Measurements from ENCODE around the gene UCN2.
A peak's percentile ranks its signal among the peaks of the same experiment; 100 is the strongest.
"Not testable (repeated sequence)": the region's sequence is repeated elsewhere in the genome, so short reads cannot be mapped to it uniquely, and the experiment has no call there.

Gene UCN2

DNA sequence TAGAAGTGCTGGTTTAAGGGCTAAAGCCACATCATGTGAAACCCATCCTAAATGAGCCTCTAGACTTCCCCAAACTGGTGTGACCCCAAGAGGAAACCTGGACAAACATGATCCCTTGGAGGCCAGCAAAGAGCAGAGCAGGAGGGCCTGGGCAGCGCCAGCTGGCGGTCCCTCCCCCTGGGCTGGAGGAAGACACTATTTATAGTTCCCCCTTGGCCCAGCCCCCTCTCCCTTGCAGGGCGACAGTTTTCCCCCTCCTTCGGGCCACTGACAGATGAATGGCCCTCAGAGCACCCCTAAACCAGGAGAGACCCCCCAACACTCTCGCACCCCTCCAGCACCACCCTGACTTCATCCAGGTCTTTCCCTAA, 2.9 kb downstream of the UCN2 start:
- DNase-seq, result no peak

GRCh38 chr3:48558493-48559134, 5.0 kb downstream of the UCN2 start:
- no peak for DNase-seq

GRCh38 chr3:48556796-48557626, 6.6 kb downstream of the UCN2 start, which contains the start of gene PFKFB4:
Gene PFKFB4 (minus strand): TSS chr3:48556803. CDS start chr3:48556777, 26 bp downstream.
- peak; percentile 100 for DNase-seq

GRCh38 chr3:48555949-48556795, 7.4 kb downstream of the UCN2 start:
- no peak for DNase-seq

- no peak for DNase-seq
These were observed 8.2 kb downstream of the UCN2 start for GRCh38 chr3:48555231-48555948.

DNA sequence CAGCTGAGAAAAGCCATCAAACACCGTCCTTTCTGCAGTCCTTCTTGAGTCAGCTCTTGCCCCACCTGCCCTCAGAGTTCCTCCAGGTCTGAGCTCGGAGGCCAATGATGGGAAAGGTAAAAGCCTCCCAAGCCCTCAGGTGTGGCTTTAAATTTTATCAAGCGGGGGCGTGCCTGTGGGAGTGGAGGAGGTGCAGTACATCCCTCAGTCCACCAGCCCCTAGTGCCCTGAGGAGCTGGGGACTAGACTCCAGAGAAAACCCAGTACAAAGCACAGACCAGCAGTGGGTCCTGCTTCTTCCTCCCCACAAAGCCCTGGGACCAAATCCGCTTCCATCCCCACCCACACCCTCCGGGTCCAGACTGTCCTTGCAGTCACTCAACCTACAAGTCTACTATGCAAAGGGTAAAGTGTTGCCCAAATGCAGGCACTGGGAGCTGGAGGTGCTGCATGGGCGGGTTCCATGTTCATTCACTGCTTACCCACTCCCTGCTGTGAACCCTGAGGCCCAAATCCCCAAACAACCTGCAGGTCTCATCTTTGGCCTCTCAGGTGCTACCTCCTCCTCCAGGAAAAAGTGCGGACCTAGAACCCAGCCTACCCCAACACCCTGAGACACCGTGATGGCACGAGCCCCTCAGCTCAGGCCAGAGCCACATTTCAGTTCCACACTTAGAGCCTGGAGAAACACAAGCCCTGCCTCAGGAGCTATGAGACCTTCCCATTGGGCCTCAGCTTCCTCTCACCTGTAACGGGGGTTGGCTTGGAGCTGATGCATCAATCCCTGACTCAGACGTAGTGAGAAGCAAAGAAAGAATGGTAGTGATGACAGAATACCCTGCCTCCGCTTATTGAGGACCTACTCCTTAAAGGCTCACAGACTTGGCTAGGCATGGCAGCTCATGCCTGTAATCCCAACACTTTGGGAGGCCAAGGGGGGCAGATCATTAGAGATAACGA, 9.4 kb downstream of the UCN2 start:
- no peak for DNase-seq

DNA sequence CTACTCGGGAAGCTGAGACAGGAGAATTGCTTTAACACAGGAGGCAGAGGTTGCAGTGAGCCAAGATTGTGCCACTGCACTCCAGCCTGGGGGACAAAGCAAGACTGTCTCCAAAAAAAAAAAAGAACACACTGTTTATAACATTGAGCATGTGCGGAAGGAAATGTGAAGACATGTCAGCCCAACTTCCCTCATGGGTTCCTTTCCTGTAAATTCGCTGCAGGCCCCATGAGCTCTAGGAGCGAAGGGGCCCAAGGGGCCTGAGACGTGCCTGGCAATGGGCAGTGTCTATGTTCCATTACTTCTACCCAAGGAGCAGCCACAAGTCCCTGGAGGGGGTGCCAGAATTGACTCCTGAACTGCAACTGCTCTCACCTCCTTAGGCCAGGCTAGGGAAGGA, 10.2 kb downstream of the UCN2 start:
- DNase-seq, result no peak

DNA sequence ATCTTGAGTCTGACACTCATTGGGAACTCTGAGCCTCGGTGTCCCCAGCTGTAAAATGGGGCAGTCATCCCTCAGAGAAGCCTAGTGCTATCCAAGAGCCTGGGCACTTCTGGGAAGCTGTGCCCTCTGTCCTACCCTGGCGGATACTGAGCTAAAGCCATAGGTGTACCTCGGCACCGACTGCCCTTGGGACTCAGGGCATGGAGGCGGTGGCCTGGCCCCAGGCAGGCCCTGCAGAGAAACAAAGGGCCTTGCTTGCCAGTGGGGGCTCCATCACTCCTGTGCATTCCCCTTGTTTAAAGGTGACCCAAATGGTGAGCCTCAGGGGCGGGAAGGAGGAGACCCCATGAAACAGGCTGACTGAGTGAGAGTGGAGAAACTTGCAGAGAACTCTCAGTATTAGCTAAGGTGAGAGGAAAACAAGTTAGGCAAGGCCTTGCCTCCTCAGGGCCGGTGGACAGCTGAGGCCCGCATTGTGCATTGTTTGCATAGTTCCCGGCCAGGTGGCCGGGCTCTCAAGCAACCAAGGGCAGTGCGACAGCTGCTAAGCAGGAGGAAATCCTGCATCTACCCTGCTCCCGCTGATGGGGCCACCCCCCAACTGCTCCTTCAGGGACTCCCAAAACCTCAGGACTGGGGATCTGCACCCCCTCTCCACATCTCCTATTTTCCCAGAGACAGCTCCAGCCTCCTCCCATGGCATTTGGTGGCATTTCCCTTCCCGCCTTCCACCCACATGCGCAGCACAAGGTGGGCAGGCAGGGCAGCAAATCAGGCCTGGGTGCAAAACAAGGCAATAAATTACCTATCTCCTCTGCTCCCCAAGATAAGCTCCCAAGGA, 11.2 kb downstream of the UCN2 start:
- DNase-seq, result no peak

GRCh38 chr3:48551651-48552050, 11.9 kb downstream of the UCN2 start:
- DNase-seq, result not testable (repeated sequence)

GRCh38 chr3:48548729-48549705, 14.6 kb downstream of the UCN2 start:
- peak; percentile 91 for DNase-seq

DNA sequence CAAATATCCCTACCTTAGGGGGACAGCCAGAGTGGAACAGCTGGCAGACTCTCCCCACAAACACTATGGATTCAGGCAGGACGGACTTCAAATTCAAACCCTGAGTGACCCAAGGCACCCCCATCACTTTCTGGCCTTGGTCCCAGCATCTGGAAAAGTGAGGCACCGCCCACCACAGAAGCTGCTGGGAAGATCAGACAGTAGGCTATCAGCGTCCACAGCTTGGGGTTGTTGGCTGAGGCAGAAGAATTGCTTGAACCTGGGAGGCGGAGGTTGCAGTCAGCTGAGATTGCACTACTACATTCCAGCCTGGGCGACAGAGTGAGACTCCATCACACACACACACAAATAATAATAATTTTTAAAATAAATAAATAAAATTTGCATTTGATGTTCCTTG, 15.5 kb downstream of the UCN2 start:
- DNase-seq, result no peak

- no peak for DNase-seq
These were observed 17.3 kb downstream of the UCN2 start for GRCh38 chr3:48546203-48546829.

DNA sequence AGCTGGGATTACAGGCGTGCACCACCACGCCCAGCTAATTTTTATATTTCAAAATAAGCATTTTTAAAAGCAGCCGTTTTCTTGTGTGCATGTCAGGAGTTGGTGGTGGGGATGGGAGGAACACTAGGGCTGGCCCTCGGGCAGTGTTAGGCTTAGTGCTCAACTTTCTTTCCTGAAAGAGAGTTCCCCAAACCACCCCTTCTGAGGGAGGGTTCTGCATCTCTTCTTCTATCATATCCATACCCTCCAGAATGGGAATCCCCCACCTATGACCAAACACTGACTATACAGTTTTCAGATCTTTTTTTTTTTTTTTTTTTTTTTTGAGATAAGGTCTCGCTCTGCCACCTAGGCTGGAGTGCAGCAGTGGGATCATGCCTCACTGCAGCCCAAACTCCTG, 19.4 kb downstream of the UCN2 start:
- no peak for DNase-seq

GRCh38 chr3:48543271-48543866, 20.2 kb downstream of the UCN2 start:
- no peak for DNase-seq

GRCh38 chr3:48538451-48538850, 25.1 kb downstream of the UCN2 start:
- DNase-seq, result no peak

DNA sequence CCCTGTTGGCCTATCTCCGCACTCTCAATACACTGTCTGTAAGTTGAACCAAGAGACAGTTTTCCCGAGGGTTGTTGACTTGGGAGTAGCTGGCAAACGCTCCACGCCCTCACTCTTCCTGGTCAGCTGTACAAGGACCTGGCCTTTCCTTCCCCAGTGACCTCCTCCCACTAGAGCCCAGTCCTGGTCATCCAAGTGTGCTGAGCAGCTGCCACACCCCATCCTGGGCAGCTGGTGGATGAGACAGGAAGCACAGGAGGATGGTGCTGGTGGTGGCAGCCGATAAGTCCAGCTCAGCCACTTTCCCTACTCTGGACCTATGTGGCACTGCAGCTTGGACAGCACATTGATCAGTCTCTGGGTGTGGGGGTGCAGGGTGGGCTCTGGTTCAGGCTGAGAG, 26.8 kb downstream of the UCN2 start:
- DNase-seq, result no peak

DNA sequence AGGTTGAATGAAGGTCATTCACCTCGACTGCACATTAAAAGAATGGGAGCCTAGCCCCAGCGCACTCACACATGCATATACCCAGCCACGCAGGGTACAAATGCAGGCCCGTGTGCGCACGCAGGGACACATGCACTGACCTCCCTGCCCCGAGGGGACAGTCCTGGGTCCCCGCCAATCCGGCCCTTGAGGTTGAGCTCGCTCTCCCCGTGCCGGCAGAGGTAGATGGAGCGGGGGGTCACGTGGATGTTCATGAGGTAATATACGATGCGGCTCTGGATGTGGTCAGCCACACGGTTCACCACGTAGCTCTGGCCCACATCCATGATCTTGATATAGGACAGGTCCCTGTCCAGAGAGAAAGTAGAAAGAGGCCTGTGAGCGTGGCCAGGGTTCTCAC, 27.5 kb downstream of the UCN2 start:
- DNase-seq, result no peak

- no peak for DNase-seq
These were observed 28.0 kb downstream of the UCN2 start for GRCh38 chr3:48535578-48535977.

- no peak for DNase-seq
These were observed 30.6 kb downstream of the UCN2 start for GRCh38 chr3:48532977-48533337.

Measured in stimulated activated CD4-positive, alpha-beta T cell treated with anti-CD3 and anti-CD28 coated beads, Interleukin-4, amount 100 ng/mL, for 24 hours (primary cell).